ENCODE results near the gene EEF1AKMT3. TPM values are rescaled to one million over a fixed set of nuclear protein-coding genes. Genes with fewer than 3 reads are reported as not detected.
"Not testable (repeated sequence)": the region's sequence is repeated elsewhere in the genome, so short reads cannot be mapped to it uniquely, and the experiment has no call there.

The EEF1AKMT3 gene
- total RNA-seq, 1 donor from 2014 or later = 2.1 TPM

DNA sequence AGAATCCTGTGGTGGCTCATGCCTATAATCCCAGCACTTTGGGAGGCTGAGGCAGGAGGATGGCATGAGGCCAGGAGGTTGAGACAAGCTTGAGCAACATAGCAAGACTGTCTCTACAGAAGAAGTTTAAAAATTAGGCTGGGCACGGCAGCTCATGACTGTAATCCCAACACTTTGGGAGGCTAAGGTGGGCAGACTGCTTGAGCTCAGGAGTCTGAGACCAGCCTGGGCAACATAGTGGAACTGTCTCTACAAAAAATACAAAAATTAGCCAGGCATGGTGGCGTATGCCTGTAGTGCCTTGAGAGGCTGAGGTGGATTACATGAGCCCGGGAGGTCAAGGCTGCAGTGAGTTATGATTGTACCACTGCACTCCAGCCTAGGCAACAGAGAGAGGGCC lies 4.5 kb upstream of the EEF1AKMT3 start:
- Histone ChIP-seq H3K27me3 (no peaks in the 10 kb centered on the region), H3K9me3 (no peaks in the 10 kb centered on the region), H3K4me3 (no peak overlapping the region), H3K4me1 (peaks cover 0 to 32% of the 10 kb centered on the region in 2 donors), H3K36me3 (no peaks in the 10 kb centered on the region), H3K27ac (no peak overlapping the region)
- intact Hi-C loops (cut with DNase I) = loop anchor here (5.0 kb wide), 1 partner anchor 41 kb away; no protein-coding TSS in a partner anchor
- peak in 1 of 2 donors; percentile 54 for DNase-seq (ENCODE audit: low spot score in 2 of 2)
- TF ChIP-seq CTCF (IDR thresholded peaks at IDR 0.05) = no peak

- H3K4me1 ChIP-seq = peaks cover 2 to 38% of the 10 kb centered on the region in 2 donors
- no peaks in the 10 kb centered on the region for H3K9me3 ChIP-seq
- no peak for DNase-seq (ENCODE audit: low spot score in 2 of 2)
- no peak overlapping the region for H3K27ac ChIP-seq
- no peaks in the 10 kb centered on the region for H3K27me3 ChIP-seq
- peaks cover 0 to 3% of the 10 kb centered on the region in 2 donors for H3K36me3 ChIP-seq
- no peak overlapping the region for H3K4me3 ChIP-seq
- intact Hi-C loops (cut with DNase I) = loop anchor here (5.0 kb wide), 1 partner anchor 42 kb away; no protein-coding TSS in a partner anchor
- no peak for TF ChIP-seq CTCF (IDR thresholded peaks at IDR 0.05)
Observed at GRCh38 chr12:57769594-57769993, 2.8 kb upstream of the EEF1AKMT3 start.

GRCh38 chr12:57770734-57771133 lies 1.7 kb upstream of the EEF1AKMT3 start:
- Histone ChIP-seq H3K9me3 (no peaks in the 10 kb centered on the region), H3K4me1 (peaks cover 2 to 27% of the 10 kb centered on the region in 2 donors), H3K36me3 (peaks cover 0 to 11% of the 10 kb centered on the region in 2 donors), H3K27me3 (no peaks in the 10 kb centered on the region), H3K4me3 (no peak overlapping the region), H3K27ac (peak overlapping the region; percentile 90 to 94)
- intact Hi-C loops (cut with DNase I) = loop anchor here (1.0 kb wide), 1 partner anchor 18 kb away; the partner anchor contains the start of gene CDK4
- TF ChIP-seq CTCF (IDR thresholded peaks at IDR 0.05) = no peak
- DNase-seq (ENCODE audit: low spot score in 2 of 2) = peak in 1 of 2 donors; percentile 60

DNA sequence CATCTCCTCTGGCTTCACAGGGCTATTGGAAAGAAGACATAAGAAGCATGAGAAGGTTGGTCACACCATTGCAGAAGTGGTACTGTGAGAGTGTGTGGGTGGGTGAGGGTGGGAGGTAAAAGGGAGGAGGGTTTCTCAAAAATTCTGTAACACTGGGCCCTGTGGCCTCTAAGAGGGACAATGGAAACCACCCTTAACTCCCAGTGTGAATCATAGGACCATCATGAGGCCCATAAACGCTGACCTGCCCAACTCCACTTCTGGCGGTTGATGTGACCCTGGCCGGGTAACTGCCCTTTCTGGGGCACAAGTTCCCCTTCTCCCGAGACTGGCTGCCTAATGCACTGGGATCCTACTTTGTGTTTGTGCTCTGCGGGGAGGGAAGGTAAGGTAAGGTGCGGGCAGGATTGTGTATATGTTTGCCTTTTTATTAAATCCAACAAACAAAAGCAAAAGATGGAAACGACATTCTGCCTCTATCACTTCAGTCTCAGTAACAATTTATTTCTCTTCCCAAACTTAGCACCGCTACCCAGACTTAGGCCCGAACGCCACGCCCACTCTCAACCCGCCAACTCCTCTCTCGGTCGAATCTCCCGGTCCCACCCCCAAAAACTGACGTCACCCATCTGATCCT lies 1.1 kb upstream of the EEF1AKMT3 start:
- no peak for TF ChIP-seq CTCF (IDR thresholded peaks at IDR 0.05)
- peak overlapping the region; percentile 80 to 83 for H3K4me3 ChIP-seq
- peaks cover 2 to 20% of the 10 kb centered on the region in 2 donors for H3K4me1 ChIP-seq
- intact Hi-C loops (cut with DNase I) = loop anchor here (1.0 kb wide), 1 partner anchor 19 kb away; the partner anchor contains the start of gene CDK4
- no peaks in the 10 kb centered on the region for H3K9me3 ChIP-seq
- peaks cover 0 to 11% of the 10 kb centered on the region in 2 donors for H3K36me3 ChIP-seq
- H3K27ac ChIP-seq = peak overlapping the region; percentile 90 to 94
- no peaks in the 10 kb centered on the region for H3K27me3 ChIP-seq
- DNase-seq (ENCODE audit: low spot score in 2 of 2) = peak; percentile 53 to 93

- Histone ChIP-seq H3K27ac (peak within 1 kb of the TSS; percentile 90 to 94), H3K4me3 (peak within 1 kb of the TSS; percentile 80 to 83), H3K4me1 (peaks cover 2 to 16% of the 10 kb centered on the region in 2 donors), H3K9me3 (no peaks in the 10 kb centered on the region), H3K36me3 (peaks cover 0 to 11% of the 10 kb centered on the region in 2 donors), H3K27me3 (no peaks in the 10 kb centered on the region)
- no peak for TF ChIP-seq CTCF (IDR thresholded peaks at IDR 0.05)
- intact Hi-C loops (cut with DNase I) = loop anchor here (1.0 kb wide), 1 partner anchor 20 kb away; the partner anchor contains the start of gene CDK4
- peak; percentile 91 to 97 for DNase-seq (ENCODE audit: low spot score in 2 of 2)
Observed at GRCh38 chr12:57771873-57772428, 463 bp upstream of the EEF1AKMT3 start, which contains the start of gene METTL1. TSS of gene METTL1 (minus strand) at chr12:57772105. CDS start at chr12:57772083, 22 bp downstream.

DNA sequence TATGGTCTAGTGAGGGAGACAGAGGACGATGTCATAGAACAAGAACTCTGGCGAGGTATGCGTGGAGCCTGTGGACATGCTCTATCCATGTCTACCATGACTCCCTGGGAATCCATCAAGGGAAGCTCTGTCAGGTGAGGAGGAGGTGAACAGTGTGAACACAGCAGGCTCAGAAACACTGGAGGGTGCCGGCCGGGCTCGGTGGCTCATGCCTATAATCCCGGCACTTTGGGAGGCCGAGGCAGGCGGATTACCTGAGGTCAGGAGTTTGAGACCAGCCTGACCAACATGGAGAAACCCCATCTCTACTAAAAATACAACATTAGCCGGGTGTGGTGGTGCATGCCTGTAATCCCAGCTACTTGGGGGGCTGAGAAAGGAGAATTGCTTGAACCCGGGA lies 2.2 kb downstream of the EEF1AKMT3 start:
- H3K9me3 ChIP-seq; H3K27ac ChIP-seq; H3K27me3 ChIP-seq; H3K4me3 ChIP-seq; intact Hi-C loops (cut with DNase I): not testable (repeated sequence)
- Histone ChIP-seq H3K4me1 (peaks cover 2 to 15% of the 10 kb centered on the region in 2 donors), H3K36me3 (peaks cover 0 to 12% of the 10 kb centered on the region in 2 donors)
- peak in 1 of 2 donors; percentile 56 for DNase-seq (ENCODE audit: low spot score in 2 of 2)

All from ascending aorta (tissue), 2 donors.